SKM-1 (cell line): ENCODE measurements around the gene AP5Z1.

Source experiments
- DNase-seq: peaks from one replicate; lab custom pipeline; 2025; ENCODE audit not compliant: unreplicated experiment; lab: John Stamatoyannopoulos, UW

The AP5Z1 gene

GRCh38 chr7:4745265-4745919 is 30.0 kb upstream of the AP5Z1 start:
- DNase-seq: no peak

GRCh38 chr7:4745971-4746919 is 29.2 kb upstream of the AP5Z1 start:
- DNase-seq: no peak

- no peak for DNase-seq
These were observed 28.4 kb upstream of the AP5Z1 start for GRCh38 chr7:4747013-4747412.

- DNase-seq: no peak
These were observed 27.7 kb upstream of the AP5Z1 start for GRCh38 chr7:4747746-4748145.

- no peak for DNase-seq
These were observed 27.2 kb upstream of the AP5Z1 start for GRCh38 chr7:4748231-4748681.

- DNase-seq: no peak
These were observed 26.1 kb upstream of the AP5Z1 start for GRCh38 chr7:4749363-4749762.

GRCh38 chr7:4749798-4750197 is 25.6 kb upstream of the AP5Z1 start:
- DNase-seq: no peak

- DNase-seq: no peak
These were observed 23.9 kb upstream of the AP5Z1 start for GRCh38 chr7:4751398-4751947.

GRCh38 chr7:4753598-4754432 is 21.6 kb upstream of the AP5Z1 start:
- peak; percentile 23 for DNase-seq

GRCh38 chr7:4754433-4755010 is 20.9 kb upstream of the AP5Z1 start:
- no peak for DNase-seq

- no peak for DNase-seq
These were observed 20.4 kb upstream of the AP5Z1 start for GRCh38 chr7:4755045-4755444.

- DNase-seq: no peak
These were observed 17.3 kb upstream of the AP5Z1 start for GRCh38 chr7:4758111-4758510.

GRCh38 chr7:4758791-4759190 is 16.6 kb upstream of the AP5Z1 start:
- DNase-seq: no peak

- DNase-seq: no peak
These were observed 16.2 kb upstream of the AP5Z1 start for GRCh38 chr7:4759211-4759610.

- no peak for DNase-seq
These were observed 14.5 kb upstream of the AP5Z1 start for GRCh38 chr7:4760952-4761351.

- DNase-seq: no peak
These were observed 13.0 kb upstream of the AP5Z1 start for GRCh38 chr7:4762121-4763055.

- no peak for DNase-seq
These were observed 12.2 kb upstream of the AP5Z1 start for GRCh38 chr7:4763091-4763793.

- DNase-seq: no peak
These were observed 11.6 kb upstream of the AP5Z1 start for GRCh38 chr7:4763794-4764185.

- no peak for DNase-seq
These were observed 10.9 kb upstream of the AP5Z1 start for GRCh38 chr7:4764402-4765007.
